H1 (cell line): ENCODE data around the gene DLG5. TPM values are rescaled to one million over a fixed set of nuclear protein-coding genes. Genes with fewer than 3 reads are reported as not detected.

Experiments
- CTCF ChIA-PET: fragments of 300-600 bp; sonication (Branson Sonifier 250); formaldehyde crosslinking; loops from one replicate; lab custom pipeline; 2021; ENCODE audit not compliant: partially characterized antibody; lab: Charles Lee
- POLR2A ChIA-PET: fragments of 300-600 bp; sonication (Branson Sonifier 250); formaldehyde crosslinking; loops from one replicate; lab custom pipeline; 2021; ENCODE audit warnings: inconsistent platforms; ENCODE audit not compliant: partially characterized antibody; lab: Charles Lee
- DNase-seq, 2 experiments: peaks; one replicate each; pipeline versions ENCODE4 v3.0.0 to v3.0.0-alpha.2; 2010 to 2022; ENCODE audit warnings: low spot score in 2 of 2, low read depth in 1 of 2, mixed read lengths in 1 of 2
- FAIRE-seq: peaks from 2 replicates; lab custom pipeline; 2011; peaks lifted over from hg19 to GRCh38; lab: Jason Lieb, UNC
- H2AFZ ChIP-seq: 2 replicates; pipeline ENCODE4 v1.8.1; 2012; ENCODE audit warnings: low read length, inconsistent platforms
- H2AK5ac ChIP-seq: 2 replicates; pipeline ENCODE4 v1.6.1; 2013; ENCODE audit warnings: low read depth, low read length
- H2BK120ac ChIP-seq: replicated peaks from 2 replicates; pipeline ENCODE3; 2013; ENCODE audit warnings: low read depth, low read length, inconsistent platforms
- H2BK12ac ChIP-seq: 2 replicates; pipeline ENCODE4 v1.6.1; 2013; ENCODE audit warnings: low read depth, low read length
- H2BK15ac ChIP-seq: 2 replicates; pipeline ENCODE4 v1.6.1; 2013; ENCODE audit warnings: low read length
- H2BK20ac ChIP-seq: 2 replicates; pipeline ENCODE4 v1.6.1; 2013; ENCODE audit warnings: low read length
- H2BK5ac ChIP-seq: 2 replicates; pipeline ENCODE4 v1.6.1; 2013; ENCODE audit warnings: low read depth, low read length
- H3K14ac ChIP-seq: 2 replicates; pipeline ENCODE4 v1.6.1; 2013; ENCODE audit warnings: inconsistent platforms; ENCODE audit not compliant: insufficient read length
- H3K18ac ChIP-seq: 2 replicates; pipeline ENCODE4 v1.6.1; 2013; ENCODE audit warnings: low read length; ENCODE audit errors: extremely low read depth
- H3K23ac ChIP-seq: 2 replicates; pipeline ENCODE4 v1.6.1; 2013; ENCODE audit warnings: inconsistent platforms; ENCODE audit not compliant: insufficient read length
- H3K23me2 ChIP-seq: 2 replicates; pipeline ENCODE4 v1.6.1; 2013; ENCODE audit warnings: low read depth, low read length
- H3K27ac ChIP-seq: 2 replicates; pipeline ENCODE4 v1.6.1; 2011; ENCODE audit warnings: low read depth, low read length, inconsistent platforms
- H3K27me3 ChIP-seq, 4 experiments: replicated peaks in 1 of 4; 1 replicate in 1 of 4; 2 replicates in 3 of 4; pipeline versions ENCODE4 v1.6.1 to v1.8.1; 2011 to 2013; ENCODE audit warnings: low read length in 3 of 4, mild to moderate bottlenecking in 3 of 4, inconsistent platforms in 2 of 4, mixed read lengths in 2 of 4, moderate library complexity in 1 of 4; ENCODE audit not compliant: control insufficient read depth in 3 of 4, insufficient read depth in 3 of 4; ENCODE audit errors: extremely low read depth in 1 of 4
- H3K36me3 ChIP-seq, 4 experiments: 2 replicates each; pipeline versions ENCODE4 v1.6.1 to v1.8.1; 2011 to 2013; ENCODE audit warnings: mild to moderate bottlenecking in 4 of 4, low read length in 3 of 4, moderate library complexity in 2 of 4, control low read depth in 1 of 4, inconsistent platforms in 1 of 4; ENCODE audit not compliant: insufficient read depth in 4 of 4, control insufficient read depth in 2 of 4
- H3K4ac ChIP-seq: replicated peaks from 2 replicates; pipeline ENCODE3; 2013; ENCODE audit warnings: low read length, low read depth, mixed read lengths, inconsistent platforms; ENCODE audit not compliant: insufficient read length
- H3K4me1 ChIP-seq, 4 experiments: replicated peaks in 1 of 4; 1 replicate in 1 of 4; 2 replicates in 3 of 4; pipeline versions ENCODE4 v1.6.1 to v1.8.1; 2011 to 2013; ENCODE audit warnings: low read length in 3 of 4, inconsistent platforms in 2 of 4, mixed read lengths in 1 of 4; ENCODE audit not compliant: insufficient read depth in 4 of 4, control insufficient read depth in 3 of 4
- H3K4me2 ChIP-seq, 2 experiments: 2 replicates each; pipeline versions ENCODE4 v1.6.1 to v1.8.1; 2011 to 2013; ENCODE audit warnings: low read depth in 2 of 2, low read length in 2 of 2, control low read depth in 1 of 2, inconsistent platforms in 1 of 2, mild to moderate bottlenecking in 1 of 2; ENCODE audit not compliant: insufficient read depth in 1 of 2
- H3K4me3 ChIP-seq, 4 experiments: fragments of 200-600, 300-600 bp in 1 of 4; sonication (generic), shearing (Covaris generic), sonication (Bioruptor Twin) in 1 of 4; 2 replicates each; pipeline versions ENCODE4 v1.5.1 to v1.8.1; 2011 to 2016; ENCODE audit warnings: low read length in 4 of 4, low read depth in 3 of 4, control low read depth in 2 of 4, inconsistent platforms in 2 of 4, mild to moderate bottlenecking in 2 of 4, mixed read lengths in 1 of 4, moderate library complexity in 1 of 4; ENCODE audit not compliant: insufficient read depth in 2 of 4; ENCODE audit errors: extremely low read depth in 1 of 4
- H3K56ac ChIP-seq: replicated peaks from 2 replicates; pipeline ENCODE3; 2013; ENCODE audit warnings: low read depth, mild to moderate bottlenecking, mixed read lengths, low read length, inconsistent platforms; ENCODE audit not compliant: insufficient read length
- H3K79me1 ChIP-seq: 2 replicates; pipeline ENCODE4 v1.6.1; 2013; ENCODE audit warnings: low read depth, low read length, control low read depth
- H3K79me2 ChIP-seq, 2 experiments: 2 replicates each; pipeline versions ENCODE4 v1.6.1 to v1.8.1; 2012 to 2013; ENCODE audit warnings: low read length in 2 of 2, mild to moderate bottlenecking in 2 of 2, inconsistent platforms in 1 of 2; ENCODE audit not compliant: insufficient read depth in 2 of 2, control insufficient read depth in 1 of 2
- H3K9ac ChIP-seq, 4 experiments: replicated peaks in 1 of 4; 1 replicate in 1 of 4; 2 replicates in 3 of 4; pipeline versions ENCODE4 v1.6.1 to v1.8.1; 2011 to 2013; ENCODE audit warnings: low read depth in 3 of 4, low read length in 3 of 4, control low read depth in 2 of 4, mild to moderate bottlenecking in 2 of 4, moderate library complexity in 2 of 4, inconsistent platforms in 1 of 4; ENCODE audit errors: extremely low read depth in 1 of 4
- H3K9me3 ChIP-seq, 2 experiments: 2 replicates each; pipeline versions ENCODE4 v1.6.1 to v1.8.1; 2012 to 2013; ENCODE audit warnings: mild to moderate bottlenecking in 2 of 2, moderate library complexity in 2 of 2, control low read depth in 1 of 2, inconsistent platforms in 1 of 2, low read depth in 1 of 2, low read length in 1 of 2, mixed read lengths in 1 of 2; ENCODE audit not compliant: insufficient read depth in 2 of 2
- H4K20me1 ChIP-seq, 2 experiments: replicated peaks in 1 of 2; 2 replicates each; pipeline versions ENCODE3 to v1.8.1; 2011 to 2013; ENCODE audit warnings: inconsistent platforms in 2 of 2, low read length in 2 of 2, mild to moderate bottlenecking in 1 of 2; ENCODE audit not compliant: insufficient read depth in 2 of 2, control insufficient read depth in 1 of 2
- H4K5ac ChIP-seq: 2 replicates; pipeline ENCODE4 v1.6.1; 2013; ENCODE audit warnings: low read length, low read depth, mixed read lengths, inconsistent platforms; ENCODE audit not compliant: insufficient read length
- H4K8ac ChIP-seq: 2 replicates; pipeline ENCODE4 v1.8.0; 2013; ENCODE audit warnings: mild to moderate bottlenecking, moderate library complexity, low read length, inconsistent platforms; ENCODE audit not compliant: insufficient read depth; ENCODE audit errors: extremely low read depth
- H4K91ac ChIP-seq: replicated peaks from 2 replicates; pipeline ENCODE3; 2013; ENCODE audit warnings: low read length, mixed read lengths, inconsistent platforms; ENCODE audit not compliant: insufficient read length
- CBX8 ChIP-seq: fragments of 300-800, 300-1000 bp; sonication (generic); IDR thresholded peaks from 2 replicates; pipeline ENCODE4 v1.7.1; 2016; ENCODE audit warnings: low read depth, low read length, borderline replicate concordance
- CHD2 ChIP-seq: IDR thresholded peaks from 2 replicates; pipeline ENCODE4 v1.6.1; 2012; ENCODE audit warnings: low read length, improper control_type of control experiment
- HDAC2 ChIP-seq, 2 experiments: fragments of 300-600 bp in 1 of 2; sonication (generic) in 1 of 2; IDR thresholded peaks; 2 replicates each; pipeline ENCODE4 v1.6.1; 2011 to 2012; ENCODE audit warnings: low read depth in 2 of 2, low read length in 2 of 2, mild to moderate bottlenecking in 2 of 2, moderate library complexity in 2 of 2, borderline replicate concordance in 1 of 2, inconsistent platforms in 1 of 2
- JUN ChIP-seq: IDR thresholded peaks from 2 replicates; pipeline ENCODE4 v1.6.1; 2011; ENCODE audit warnings: low read depth, mild to moderate bottlenecking, improper control_type of control experiment, low read length
- MAFK ChIP-seq: IDR thresholded peaks from 2 replicates; pipeline ENCODE4 v1.6.1; 2012; ENCODE audit warnings: low read depth, mild to moderate bottlenecking, improper control_type of control experiment, low read length
- PHF8 ChIP-seq: fragments of 200-600 bp; sonication (generic); conservative IDR thresholded peaks from 2 replicates; pipeline ENCODE4 v1.7.1; 2012; ENCODE audit warnings: low read depth, mild to moderate bottlenecking, inconsistent platforms, low read length, moderate library complexity
- TCF12 ChIP-seq: IDR thresholded peaks from 2 replicates; pipeline ENCODE4 v1.6.1; 2011; ENCODE audit warnings: low read depth, mild to moderate bottlenecking, low read length
- YY1 ChIP-seq: IDR thresholded peaks from 2 replicates; pipeline ENCODE4 v1.6.1; 2011; ENCODE audit warnings: low read depth, mild to moderate bottlenecking, low read length
- ZNF274 ChIP-seq: IDR thresholded peaks from 2 replicates; pipeline ENCODE4 v1.7.0; 2012; ENCODE audit warnings: low read length, borderline replicate concordance; ENCODE audit errors: extremely low read depth
- WGBS, 2 experiments: shearing (Covaris generic) in 1 of 2; methylation state at CpG; one replicate each; pipeline versions ENCODE4 v1.1.6 to v1.1.7; 2013 to 2015; ENCODE audit warnings: low lambda C conversion rate in 2 of 2, mixed read lengths in 2 of 2, inconsistent platforms in 1 of 2, low coverage in 1 of 2, missing lambda C conversion rate in 1 of 2; ENCODE audit not compliant: insufficient replicate concordance in 2 of 2, insufficient coverage in 1 of 2, insufficient read length in 1 of 2; ENCODE audit errors: extremely low coverage in 1 of 2, missing lambda C conversion rate in 1 of 2; 5-methylcytosine and 5-hydroxymethylcytosine counted together
- polyA plus RNA-seq, 7 experiments: library from polyadenylated mRNA; depleted of rRNA in 3 of 7; stranded (reverse) in 5 of 7; unstranded in 2 of 7; fragments of >200 nt in 5 of 7; fragments of 200-250 nt in 2 of 7; gene quantifications; 1 replicate in 5 of 7; 2 replicates in 1 of 7; 4 replicates in 1 of 7; pipeline versions ENCODE4 v1.2.1 to v1.2.3, GENCODE V29; 2011 to 2013; ENCODE audit warnings: missing spikeins in 2 of 7, mixed read lengths in 2 of 7
- total RNA-seq: library from RNA; stranded (reverse); fragmentation: NEBNext Ultra II Directional; extraction: Animal tissue kit (Norgen Biotek cat#: 25700); gene quantifications from 2 replicates; pipeline ENCODE4 v1.2.1, GENCODE V29; 2021
- TF ChIP-seq, protein P1 (sequence below): IDR thresholded peaks from 2 replicates; pipeline ENCODE4 v1.6.1; 2012; ENCODE audit warnings: inconsistent platforms
- TF ChIP-seq, protein P2 (sequence below): IDR thresholded peaks from 2 replicates; pipeline ENCODE4 v1.6.1; 2012; ENCODE audit warnings: low read length, inconsistent platforms

DLG5 gene
- total and polyA plus RNA-seq, 2 of the 8 experiments (the other 6 are each of a cell fraction or from before 2014, with no cell fraction given) = 15.6 to 71.4 TPM

- H4K5ac ChIP-seq = no peak overlapping the region
- H3K23ac ChIP-seq = no peak overlapping the region
- DNase-seq (no peak), FAIRE-seq (no peak)
- no peaks in the 10 kb centered on the region for H3K23me2 ChIP-seq
- H4K91ac ChIP-seq = no peak overlapping the region
- H2BK5ac ChIP-seq = no peak overlapping the region
- peaks cover 0 to 26% of the 10 kb centered on the region in 2 experiments; a peak in 2 of 4 replicates for H3K79me2 ChIP-seq
- no peak overlapping the region for H3K4me2 ChIP-seq
- H3K4me3 ChIP-seq = no peak overlapping the region
- ChIA-PET POLR2A (interaction anchor here (1.0 kb wide), 1 partner anchor 12 kb away, joined by 3 read pairs; no protein-coding TSS in a partner anchor), CTCF (interaction anchor here (0.7 to 3.5 kb wide), 5 partner anchors 9 to 113 kb away, joined by 3 to 15 read pairs (median 6); no protein-coding TSS in a partner anchor)
- no peak overlapping the region for H3K27ac ChIP-seq
- 0 out of 2 replicates have a peak overlapping the region, but pooled peaks have one; percentile 2 for H2BK15ac ChIP-seq
- no peak overlapping the region for H2BK12ac ChIP-seq
- H2BK20ac ChIP-seq = no peak overlapping the region
- H3K27me3 ChIP-seq = no peaks in the 10 kb centered on the region
- no peak overlapping the region for H3K14ac ChIP-seq
- WGBS, 2 experiments = 80% methylated on average over 6 of the region's 6 CpGs; no CpG with 5 or more reads in 1 of the 2 experiments
- no peak overlapping the region for H3K18ac ChIP-seq
- H2BK120ac ChIP-seq = no peak overlapping the region
- no peak overlapping the region for H3K9ac ChIP-seq
- H3K79me1 ChIP-seq = peaks cover 4% of the 10 kb centered on the region; the same call in 1 of the 2 replicates
- no peaks in the 10 kb centered on the region for H3K9me3 ChIP-seq
- no peak overlapping the region for H4K8ac ChIP-seq
- peaks cover 0 to 2% of the 10 kb centered on the region in 2 experiments for H4K20me1 ChIP-seq
- no peak overlapping the region for H2AK5ac ChIP-seq
- no peak overlapping the region for H2AFZ ChIP-seq
- no peak overlapping the region for H3K4ac ChIP-seq
- H3K4me1 ChIP-seq = peaks cover 0 to 17% (median 10%) of the 10 kb centered on the region in 4 experiments; a peak in 6 of 7 replicates
- peaks cover 0 to 4% (median under 1%) of the 10 kb centered on the region in 4 experiments; a peak in 1 of 8 replicates for H3K36me3 ChIP-seq
- H3K56ac ChIP-seq = no peak overlapping the region
- TF ChIP-seq MAFK (no peak), CHD2 (no peak), ZNF274 (no peak), HDAC2 (IDR thresholded peaks at IDR 0.05; ENCODE audit: borderline replicate concordance in 1 of 2, low read depth in 2 of 2, low read length in 2 of 2) (no peak), PHF8 (no peak), JUN (no peak), YY1 (no peak), TCF12 (no peak), CBX8 (no peak)
- TF ChIP-seq, protein P1, sequence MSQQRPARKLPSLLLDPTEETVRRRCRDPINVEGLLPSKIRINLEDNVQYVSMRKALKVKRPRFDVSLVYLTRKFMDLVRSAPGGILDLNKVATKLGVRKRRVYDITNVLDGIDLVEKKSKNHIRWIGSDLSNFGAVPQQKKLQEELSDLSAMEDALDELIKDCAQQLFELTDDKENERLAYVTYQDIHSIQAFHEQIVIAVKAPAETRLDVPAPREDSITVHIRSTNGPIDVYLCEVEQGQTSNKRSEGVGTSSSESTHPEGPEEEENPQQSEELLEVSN = no peak
- TF ChIP-seq, protein P2, sequence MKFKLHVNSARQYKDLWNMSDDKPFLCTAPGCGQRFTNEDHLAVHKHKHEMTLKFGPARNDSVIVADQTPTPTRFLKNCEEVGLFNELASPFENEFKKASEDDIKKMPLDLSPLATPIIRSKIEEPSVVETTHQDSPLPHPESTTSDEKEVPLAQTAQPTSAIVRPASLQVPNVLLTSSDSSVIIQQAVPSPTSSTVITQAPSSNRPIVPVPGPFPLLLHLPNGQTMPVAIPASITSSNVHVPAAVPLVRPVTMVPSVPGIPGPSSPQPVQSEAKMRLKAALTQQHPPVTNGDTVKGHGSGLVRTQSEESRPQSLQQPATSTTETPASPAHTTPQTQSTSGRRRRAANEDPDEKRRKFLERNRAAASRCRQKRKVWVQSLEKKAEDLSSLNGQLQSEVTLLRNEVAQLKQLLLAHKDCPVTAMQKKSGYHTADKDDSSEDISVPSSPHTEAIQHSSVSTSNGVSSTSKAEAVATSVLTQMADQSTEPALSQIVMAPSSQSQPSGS = no peak
Measured at GRCh38 chr10:77861366-77861765, 65.2 kb downstream of the DLG5 start.
